IMR-90 (cell line): ENCODE measurements around the gene PRKCA. TPM values are rescaled to one million over a fixed set of nuclear protein-coding genes. Genes with fewer than 3 reads are reported as not detected.

ENCODE experiments used
- ATAC-seq: fragments of 200-7000 bp; cut with Tn5 transposase; 2 replicates; pipeline ENCODE4 v1.9.1; 2020; ENCODE audit warnings: low read depth, mild to moderate bottlenecking, moderate library complexity
- BruUV-seq: library from RNA; stranded (reverse); fragments of 400-500 nt; replicated peaks from 2 replicates; lab custom pipeline; 2021; lab: Mats Ljungman, UMichigan
- CTCF ChIA-PET: fragments of 300-600 bp; formaldehyde crosslinking; extraction: SDS; loops from one replicate; lab custom pipeline; 2021; ENCODE audit warnings: antibody characterized with exemption; lab: Yijun Ruan, JAX
- POLR2A ChIA-PET: fragments of 300-600 bp; sonication (Branson Sonifier 250); formaldehyde crosslinking; loops from one replicate; lab custom pipeline; 2022; ENCODE audit warnings: antibody characterized with exemption; ENCODE audit not compliant: unreplicated experiment; lab: Charles Lee
- DNase-seq: peaks from one replicate; pipeline ENCODE4 v3.0.0; 2013
- H2AFZ ChIP-seq: replicated peaks from 2 replicates; pipeline ENCODE3; 2013; ENCODE audit warnings: low read length, mild to moderate bottlenecking; ENCODE audit not compliant: poor library complexity
- H2AK5ac ChIP-seq: 2 replicates; pipeline ENCODE4 v1.6.1; 2013; ENCODE audit warnings: low read depth, low read length, inconsistent platforms
- H2AK9ac ChIP-seq: replicated peaks from 2 replicates; pipeline ENCODE3; 2013; ENCODE audit warnings: mild to moderate bottlenecking, low read depth, low read length, moderate library complexity; ENCODE audit not compliant: poor library complexity
- H2BK120ac ChIP-seq: 2 replicates; pipeline ENCODE4 v1.6.1; 2013; ENCODE audit warnings: low read depth, low read length, inconsistent platforms
- H2BK15ac ChIP-seq: 3 replicates; pipeline ENCODE4 v1.6.1; 2013; ENCODE audit warnings: low read depth, low read length, inconsistent platforms
- H2BK20ac ChIP-seq: 2 replicates; pipeline ENCODE4 v1.6.1; 2013; ENCODE audit warnings: low read depth, mild to moderate bottlenecking, inconsistent platforms, low read length, moderate library complexity
- H2BK5ac ChIP-seq: 2 replicates; pipeline ENCODE4 v1.6.1; 2013; ENCODE audit warnings: mild to moderate bottlenecking, low read depth, low read length, inconsistent platforms; ENCODE audit not compliant: poor library complexity, severe bottlenecking
- H3K14ac ChIP-seq: replicated peaks from 2 replicates; pipeline ENCODE4 v1.6.1; 2013; ENCODE audit warnings: low read depth, low read length, inconsistent platforms
- H3K18ac ChIP-seq: 2 replicates; pipeline ENCODE4 v1.6.1; 2013; ENCODE audit warnings: low read depth, low read length, control low read depth
- H3K23ac ChIP-seq: 2 replicates; pipeline ENCODE4 v1.6.1; 2013; ENCODE audit warnings: low read depth, low read length, inconsistent platforms
- H3K27ac ChIP-seq: 2 replicates; pipeline ENCODE4 v1.5.1; 2013; ENCODE audit warnings: mild to moderate bottlenecking, control low read depth, low read length; ENCODE audit not compliant: insufficient read depth
- H3K27me3 ChIP-seq: 2 replicates; pipeline ENCODE4 v1.6.1; 2013; ENCODE audit warnings: low read length; ENCODE audit not compliant: control insufficient read depth, insufficient read depth
- H3K36me3 ChIP-seq: 2 replicates; pipeline ENCODE4 v1.6.1; 2013; ENCODE audit warnings: low read length, mixed read lengths; ENCODE audit not compliant: control insufficient read depth, insufficient read depth
- H3K4ac ChIP-seq: 2 replicates; pipeline ENCODE4 v1.6.1; 2013; ENCODE audit warnings: low read depth, low read length, inconsistent platforms
- H3K4me1 ChIP-seq: 2 replicates; pipeline ENCODE4 v1.6.1; 2013; ENCODE audit warnings: low read length, mixed read lengths; ENCODE audit not compliant: control insufficient read depth, insufficient read depth
- H3K4me2 ChIP-seq: 2 replicates; pipeline ENCODE4 v1.6.1; 2013; ENCODE audit warnings: low read depth, mild to moderate bottlenecking, control low read depth, low read length, moderate library complexity
- H3K4me3 ChIP-seq: 2 replicates; pipeline ENCODE4 v1.5.1; 2013; ENCODE audit warnings: low read depth, mild to moderate bottlenecking, control low read depth, low read length, moderate library complexity; ENCODE audit not compliant: insufficient read depth
- H3K56ac ChIP-seq: 2 replicates; pipeline ENCODE4 v1.6.1; 2013; ENCODE audit warnings: low read length, inconsistent platforms; ENCODE audit not compliant: insufficient read depth; ENCODE audit errors: extremely low read depth
- H3K79me1 ChIP-seq, 2 experiments: 2 replicates each; pipeline ENCODE4 v1.6.1; 2013; ENCODE audit warnings: low read length in 2 of 2, inconsistent platforms in 1 of 2, low read depth in 1 of 2
- H3K9ac ChIP-seq: 2 replicates; pipeline ENCODE4 v1.6.1; 2013; ENCODE audit warnings: low read depth, low read length, control low read depth
- H3K9me1 ChIP-seq: 2 replicates; pipeline ENCODE4 v1.6.1; 2013; ENCODE audit warnings: low read length, inconsistent platforms; ENCODE audit not compliant: insufficient read depth
- H3K9me3 ChIP-seq: 2 replicates; pipeline ENCODE4 v1.6.1; 2013; ENCODE audit warnings: low read length; ENCODE audit not compliant: control insufficient read depth, insufficient read depth
- H4K20me1 ChIP-seq: 2 replicates; pipeline ENCODE4 v1.6.1; 2013; ENCODE audit warnings: low read length, inconsistent platforms; ENCODE audit not compliant: insufficient read depth
- H4K5ac ChIP-seq: 2 replicates; pipeline ENCODE4 v1.6.1; 2013; ENCODE audit warnings: mild to moderate bottlenecking, low read depth, low read length, control low read depth
- H4K8ac ChIP-seq, 2 experiments: 2 replicates each; pipeline ENCODE4 v1.6.1; 2013; ENCODE audit warnings: low read depth in 2 of 2, low read length in 2 of 2, control low read depth in 1 of 2, inconsistent platforms in 1 of 2
- H4K91ac ChIP-seq: 2 replicates; pipeline ENCODE4 v1.6.1; 2013; ENCODE audit warnings: low read depth, low read length, inconsistent platforms; ENCODE audit not compliant: insufficient read depth
- CHD1 ChIP-seq: IDR thresholded peaks from 2 replicates; pipeline ENCODE4 v1.6.1; 2012; ENCODE audit warnings: low read depth, low read length, improper control_type of control experiment
- RFX5 ChIP-seq: IDR thresholded peaks from 2 replicates; pipeline ENCODE4 v1.8.0; 2012; ENCODE audit warnings: low read depth, mild to moderate bottlenecking, low read length, moderate library complexity
- USF2 ChIP-seq: fragments of 150-350 bp; IDR thresholded peaks from 2 replicates; pipeline ENCODE4 v1.6.1; 2017; ENCODE audit warnings: mild to moderate bottlenecking, antibody characterized with exemption, low read length, low read depth
- WGBS, 2 experiments: methylation state at CpG; one replicate each; pipeline versions ENCODE4 v1.1.5 to v1.1.7; 2013; ENCODE audit warnings: missing lambda C conversion rate in 2 of 2; ENCODE audit not compliant: insufficient read length in 1 of 2; ENCODE audit errors: extremely low coverage in 2 of 2; 5-methylcytosine and 5-hydroxymethylcytosine counted together
- dilution Hi-C: fragments of 300-500 bp; cut with HindIII; formaldehyde crosslinking; loops from one replicate; pipeline ENCODE4 v1.14.3; 2018; ENCODE audit warnings: low sequenced_read_pairs; ENCODE audit not compliant: unreplicated experiment
- in situ Hi-C: fragments of 300-500 bp; cut with MboI; formaldehyde crosslinking; loops from 3 replicates; pipeline ENCODE4 v1.14.3; 2019; ENCODE audit warnings: low sequenced_read_pairs, inconsistent platforms, mixed read lengths
- intact Hi-C: fragments of 100-400 bp; cut with micrococcal nuclease; formaldehyde crosslinking; loops from 2 replicates; pipeline ENCODE4 v1.10.0; 2022
- polyA plus RNA-seq, 3 experiments: library from polyadenylated mRNA; depleted of rRNA; stranded (reverse); fragments of >200 nt; gene quantifications; 2 replicates each; pipeline ENCODE4 v1.2.3, GENCODE V29; 2012; ENCODE audit warnings: low replicate concordance in 1 of 3
- total RNA-seq: library from RNA; depleted of rRNA; stranded (reverse); fragments of >200 nt; gene quantifications from 2 replicates; pipeline ENCODE4 v1.2.3, GENCODE V29; 2012

The PRKCA gene
- total and polyA plus RNA-seq, 2 of the 4 experiments (the other 2 are of a cell fraction) = 31.0 to 46.0 TPM

GRCh38 chr17:66602659-66603384 is 300.4 kb downstream of the PRKCA start:
- peaks cover 8 to 43% of the 10 kb centered on the region in 2 experiments for H3K79me1 ChIP-seq
- WGBS, 2 experiments = 91% methylated on average over 4 of the region's 14 CpGs; no CpG with 5 or more reads in 1 of the 2 experiments
- no peak overlapping the region for H2BK15ac ChIP-seq
- H3K9me3 ChIP-seq = no peaks in the 10 kb centered on the region
- H2BK120ac ChIP-seq = no peak overlapping the region
- H3K9me1 ChIP-seq = no peaks in the 10 kb centered on the region; the same call in 1 of the 2 replicates
- H3K18ac ChIP-seq = no peak overlapping the region
- in situ Hi-C loops = no loop called here
- peak; percentile 67 for ATAC-seq
- H3K27ac ChIP-seq = no peak overlapping the region
- H3K56ac ChIP-seq = no peak overlapping the region
- no peaks in the 10 kb centered on the region for H3K27me3 ChIP-seq
- H3K4ac ChIP-seq = 0 out of 2 replicates have a peak overlapping the region, but pooled peaks have one; percentile 21
- H3K4me2 ChIP-seq = peak overlapping the region; percentile 51; the same call in 1 of the 2 replicates
- ChIA-PET CTCF (no interaction called here), POLR2A (no interaction called here)
- no peak overlapping the region for H3K23ac ChIP-seq
- peak; percentile 77 for DNase-seq
- intact Hi-C loops = no loop called here
- dilution Hi-C loops = no loop called here
- H2AFZ ChIP-seq = peak overlapping the region; percentile 47
- H3K9ac ChIP-seq = no peak overlapping the region
- H2AK9ac ChIP-seq = no peak overlapping the region
- H4K20me1 ChIP-seq = peaks cover 11% of the 10 kb centered on the region; the same call in 1 of the 2 replicates
- no TSS peak for BruUV-seq
- H2BK5ac ChIP-seq = no peak overlapping the region
- no peaks in the 10 kb centered on the region for H3K36me3 ChIP-seq
- H2AK5ac ChIP-seq = no peak overlapping the region
- H2BK20ac ChIP-seq = no peak overlapping the region
- H3K4me3 ChIP-seq = no peak overlapping the region
- TF ChIP-seq CHD1 = no peak
- TF ChIP-seq RFX5 = no peak
- TF ChIP-seq USF2 = peak; percentile 45; the same call in 1 of the 2 replicates
- peak overlapping the region in 1 of 2 experiments; percentile 5; a peak in 1 of 4 replicates for H4K8ac ChIP-seq
- H3K4me1 ChIP-seq = peaks cover 7% of the 10 kb centered on the region
- H4K91ac ChIP-seq = no peak overlapping the region
- no peak overlapping the region for H4K5ac ChIP-seq
- 0 out of 2 replicates have a peak overlapping the region, but pooled peaks have one; percentile 35 for H3K14ac ChIP-seq
